Epidermal melanocyte (primary cell): Measurements from ENCODE around the gene ST3GAL6.

Experiments
- DNase-seq: peaks from one replicate; pipeline ENCODE4 v3.0.0; 2011; ENCODE audit warnings: low spot score; ENCODE audit not compliant: insufficient read length

The ST3GAL6 gene

DNA sequence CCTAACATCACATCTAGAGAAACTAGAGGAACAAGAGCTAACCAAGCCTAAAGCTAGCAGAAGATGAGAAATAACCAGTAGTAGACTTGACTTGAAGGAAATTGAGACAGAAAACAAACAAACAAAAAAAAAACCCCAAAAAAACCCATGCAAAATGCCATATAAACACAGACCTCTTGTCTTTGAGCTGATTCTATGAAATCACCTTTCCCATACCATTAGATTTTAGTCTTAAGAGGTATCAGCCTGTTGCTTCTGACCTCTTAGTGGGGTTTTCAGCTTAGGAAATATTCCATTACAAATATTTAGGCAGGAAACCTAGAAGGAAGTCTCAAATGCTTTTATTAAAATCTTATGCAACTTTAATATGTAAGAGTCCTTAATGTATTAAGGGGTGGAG is 23.9 kb upstream of the ST3GAL6 start:
- no peak for DNase-seq

DNA sequence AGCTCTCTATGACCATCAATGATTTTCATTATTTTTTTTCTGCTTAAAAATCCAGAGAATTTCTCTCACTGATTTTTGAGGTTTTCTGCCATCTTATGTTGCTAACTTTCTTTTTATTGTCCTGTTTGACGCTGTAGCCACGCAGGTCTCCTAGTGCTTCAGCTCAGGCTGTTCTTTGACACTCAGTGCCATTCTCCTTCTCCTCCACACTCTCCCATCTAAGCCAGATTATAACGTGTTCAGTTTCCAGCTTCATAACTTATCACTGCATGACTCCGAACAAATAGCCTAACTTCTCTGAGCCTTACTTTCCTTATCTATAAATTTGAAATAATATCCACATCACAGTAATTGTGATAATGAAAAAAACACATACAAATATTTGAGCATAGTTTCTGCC is 22.8 kb upstream of the ST3GAL6 start:
- DNase-seq, result no peak

DNA sequence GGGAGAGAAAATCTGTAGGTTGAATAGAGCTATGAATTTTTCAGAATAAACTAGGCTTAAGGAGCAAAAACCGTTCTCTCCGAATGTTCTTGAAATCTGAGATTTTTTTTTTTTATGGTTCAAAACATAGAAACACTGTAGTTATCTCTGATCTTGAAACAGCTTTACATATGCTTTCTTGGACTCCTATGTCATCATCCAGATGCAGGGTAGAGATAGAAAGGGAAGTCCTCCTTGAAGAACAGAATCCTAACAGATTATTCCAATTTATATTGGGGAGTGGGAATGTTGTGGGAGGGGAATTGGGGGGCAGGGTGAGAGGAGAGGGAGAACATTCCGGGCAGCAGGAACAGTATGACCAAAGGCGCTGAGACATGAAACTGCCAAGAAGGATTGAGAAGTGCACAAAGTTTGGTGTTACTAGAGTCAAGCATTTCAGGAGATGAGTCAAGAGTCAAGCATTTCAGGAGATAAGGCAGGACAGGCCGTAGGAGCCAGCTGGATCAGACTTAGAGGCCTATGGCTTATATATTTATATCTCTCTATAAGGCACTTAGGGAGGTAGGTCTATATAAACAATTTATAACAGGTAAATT is 21.9 kb upstream of the ST3GAL6 start:
- DNase-seq, result no peak

DNA sequence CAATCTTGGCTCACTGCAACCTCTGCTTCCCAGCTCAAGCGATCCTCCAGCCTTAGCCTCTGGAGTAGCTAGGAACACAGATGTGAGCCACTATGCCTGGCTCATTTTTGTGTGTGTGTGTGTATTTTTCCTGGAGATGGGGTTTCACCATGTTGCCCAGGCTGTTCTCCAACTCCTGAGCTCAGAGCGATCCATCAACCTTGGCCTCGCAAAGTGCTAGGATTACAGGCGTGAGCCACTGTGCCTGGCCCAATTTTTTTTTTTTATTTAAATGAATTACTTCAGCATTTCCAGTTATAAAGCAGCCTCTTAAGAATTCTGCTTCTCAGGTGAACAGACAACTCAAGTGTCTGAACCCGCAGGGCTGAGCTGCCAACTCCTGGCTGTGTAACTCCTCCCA is 20.1 kb upstream of the ST3GAL6 start:
- DNase-seq, result no peak

DNA sequence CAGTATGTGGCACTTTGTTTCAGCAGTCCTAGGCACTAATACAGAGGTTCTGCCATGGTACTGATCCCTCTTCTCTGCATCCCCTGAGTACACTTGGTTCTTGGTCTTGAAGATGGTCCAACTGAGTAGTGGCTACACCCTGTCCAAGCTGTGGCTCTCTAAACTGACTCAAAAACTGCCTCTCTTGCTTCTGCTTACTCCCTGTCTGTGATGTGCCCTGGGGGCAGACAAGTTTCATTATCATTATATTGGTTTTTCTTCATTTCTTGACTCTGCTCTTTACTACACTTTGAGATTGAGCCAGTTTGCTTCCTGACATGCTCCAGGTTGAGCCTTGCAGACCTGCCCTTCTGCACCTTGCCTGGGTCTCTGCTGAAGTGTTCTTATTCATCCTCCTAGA is 18.9 kb upstream of the ST3GAL6 start:
- no peak for DNase-seq

DNA sequence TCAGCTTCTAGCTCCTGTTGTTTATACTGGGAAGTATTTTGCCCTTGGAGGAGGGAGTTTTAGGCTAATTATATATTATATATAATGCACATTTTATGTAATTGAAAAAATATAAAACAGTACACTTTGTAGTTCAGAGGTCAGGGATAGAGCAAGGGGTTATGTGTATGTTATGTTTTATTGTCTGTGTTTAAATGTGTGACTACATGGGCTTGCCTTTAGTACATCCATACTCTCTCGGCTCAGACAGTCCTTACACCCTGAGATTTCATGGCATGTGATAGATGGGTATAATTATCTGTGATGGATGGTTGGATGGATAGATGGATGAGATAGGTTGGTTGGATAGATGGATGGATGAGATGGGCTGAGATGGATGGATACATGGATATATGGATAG is 17.4 kb upstream of the ST3GAL6 start:
- no peak for DNase-seq

DNA sequence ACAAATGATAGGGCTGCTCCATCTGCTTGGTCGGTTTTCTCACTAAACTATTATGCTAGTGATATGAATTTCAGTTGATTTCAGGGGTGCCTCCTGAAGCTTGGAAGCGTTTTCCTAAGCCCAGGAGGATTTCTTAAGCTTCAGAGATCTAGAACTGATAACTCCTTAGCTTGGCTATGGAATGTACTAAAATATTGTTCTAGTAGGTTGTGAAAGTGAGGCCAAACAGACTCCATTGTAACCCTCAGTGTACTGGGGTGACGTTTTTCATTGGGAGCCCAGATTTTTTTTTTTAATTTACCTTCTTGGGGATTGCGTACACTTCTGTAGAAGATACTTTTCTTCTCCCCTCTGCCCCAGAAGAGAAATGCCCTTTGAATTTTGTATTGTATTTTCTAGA is 17.0 kb upstream of the ST3GAL6 start:
- no peak for DNase-seq

DNA sequence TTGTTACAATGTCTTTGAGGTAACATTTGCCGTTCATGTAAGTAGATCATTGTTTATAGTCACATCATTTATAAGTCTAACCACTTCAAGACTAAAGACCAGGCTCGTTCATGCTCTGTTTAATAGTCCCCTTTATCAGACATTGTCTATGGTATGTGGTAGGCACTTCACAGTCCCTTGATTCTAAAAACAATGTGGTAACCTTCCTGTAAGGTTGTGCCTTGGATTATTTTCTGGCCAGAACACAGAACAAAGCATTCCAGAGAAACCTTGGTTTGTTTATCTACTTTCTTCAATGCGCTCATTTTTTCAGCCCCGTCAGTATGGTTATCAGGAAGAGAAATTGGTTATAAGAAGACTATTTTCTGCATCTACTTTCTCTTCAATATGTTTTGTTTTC is 16.3 kb upstream of the ST3GAL6 start:
- DNase-seq, result no peak

DNA sequence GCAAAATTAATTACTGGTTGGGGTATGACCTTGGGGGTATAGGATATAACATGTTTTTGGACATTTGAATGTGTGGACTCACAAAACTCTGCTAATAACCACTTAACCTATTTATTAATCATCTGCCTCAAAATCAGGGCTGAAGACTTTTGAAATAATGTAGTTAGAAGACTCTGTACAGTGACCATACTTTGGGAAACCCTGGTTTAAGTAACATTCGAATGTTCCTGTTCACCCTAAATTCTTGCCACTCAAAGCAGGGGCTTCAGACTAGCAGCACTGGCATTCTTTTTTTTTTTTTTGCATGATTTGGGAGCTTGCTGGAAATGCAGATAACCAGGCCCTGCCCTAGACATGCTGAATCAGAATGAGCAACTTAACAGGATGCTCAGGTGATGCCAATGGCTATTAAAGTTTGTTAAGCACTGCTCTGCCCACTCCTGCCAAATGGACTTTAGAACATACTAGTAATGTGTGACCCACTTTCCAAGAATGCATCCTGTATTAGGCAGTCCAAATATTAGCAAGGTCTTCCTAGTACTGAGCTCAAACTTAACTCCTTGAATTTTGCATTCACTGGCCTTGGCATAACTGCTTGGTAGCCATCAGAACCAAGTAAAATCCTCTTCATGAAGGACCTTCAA is 12.7 kb upstream of the ST3GAL6 start:
- no peak for DNase-seq

DNA sequence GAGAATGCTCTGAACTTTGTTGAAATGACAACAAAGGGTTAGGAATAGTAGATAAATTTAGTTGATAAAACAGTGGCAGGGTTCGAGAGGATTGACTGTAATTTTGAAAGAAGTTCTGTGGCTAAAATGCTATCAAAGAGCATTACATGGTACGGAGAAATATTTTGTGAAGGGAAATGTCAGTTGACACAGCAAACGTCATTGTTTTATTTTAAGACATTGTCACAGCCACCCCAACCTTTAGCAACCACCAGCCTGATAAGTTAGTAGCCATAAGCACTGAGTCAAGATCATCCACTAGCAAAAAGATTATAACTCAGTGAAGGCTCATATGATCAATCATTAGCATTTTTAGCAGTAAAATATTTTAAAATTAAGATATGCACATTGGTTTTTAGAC is 8.7 kb upstream of the ST3GAL6 start:
- DNase-seq, result no peak

DNA sequence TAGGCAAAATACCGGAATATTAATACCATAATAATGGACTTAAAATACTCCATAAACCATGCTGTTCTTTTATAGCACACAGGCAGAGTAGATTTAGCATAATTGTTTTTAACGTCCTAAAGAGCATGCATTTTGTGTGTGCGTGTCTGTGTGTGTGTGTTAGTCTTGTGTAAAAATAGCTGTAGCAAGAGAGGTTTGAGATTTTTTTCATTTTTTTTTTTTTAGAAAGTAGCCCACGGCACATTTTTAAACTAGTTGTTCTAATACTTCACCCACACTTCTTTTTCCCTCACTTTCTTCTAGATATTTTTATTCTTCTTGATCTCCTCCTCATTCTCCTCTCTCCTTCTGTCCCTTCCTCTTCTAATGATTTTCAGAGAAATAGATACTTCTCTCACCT is 7.5 kb upstream of the ST3GAL6 start:
- DNase-seq, result no peak

DNA sequence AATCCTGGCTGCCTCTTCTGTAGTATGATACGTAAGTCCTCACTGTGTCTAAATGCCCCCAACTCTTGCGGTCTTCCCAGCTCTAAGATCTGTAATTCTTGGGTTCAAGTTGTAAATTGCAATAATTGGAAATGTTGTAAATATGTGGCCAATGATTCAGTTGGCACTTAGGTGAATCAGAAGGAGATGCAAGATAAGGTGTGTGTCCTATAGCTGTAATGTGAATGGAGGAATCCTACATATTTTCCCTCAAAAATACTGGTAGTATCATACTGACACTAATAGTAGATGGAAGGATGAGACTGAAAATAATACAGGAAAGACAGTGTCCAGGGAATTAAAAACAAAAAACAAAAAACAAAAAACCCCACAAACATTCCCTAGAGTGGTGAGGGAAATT is 3.5 kb upstream of the ST3GAL6 start:
- no peak for DNase-seq

DNA sequence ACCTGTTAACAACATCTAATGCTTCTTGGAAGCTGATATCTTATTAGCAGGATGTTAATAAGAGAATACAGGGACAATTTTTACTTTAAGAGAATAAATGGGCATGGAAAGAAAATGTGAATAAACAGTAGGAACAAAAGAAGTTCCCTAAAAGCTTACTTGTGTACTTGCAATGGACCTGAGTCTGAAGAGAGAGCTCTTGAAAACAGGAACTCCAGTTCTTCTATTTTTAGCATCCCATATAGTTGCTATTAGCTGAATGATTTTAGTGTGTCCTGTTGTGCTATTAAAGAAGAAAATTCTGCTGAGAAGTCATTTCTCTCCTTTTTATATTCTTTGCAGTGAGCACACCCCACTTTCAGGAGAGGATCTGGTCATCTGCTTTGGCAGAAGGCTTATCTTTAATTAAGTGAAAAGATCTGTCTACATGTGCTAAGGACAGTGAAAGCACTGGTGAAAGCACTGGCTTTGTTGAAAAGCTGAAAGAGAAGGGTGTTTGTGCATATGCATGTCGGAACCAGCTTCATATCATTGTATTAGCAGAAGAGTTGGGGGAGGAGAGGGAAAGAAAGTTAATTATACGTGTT is 1.4 kb upstream of the ST3GAL6 start:
- no peak for DNase-seq

DNA sequence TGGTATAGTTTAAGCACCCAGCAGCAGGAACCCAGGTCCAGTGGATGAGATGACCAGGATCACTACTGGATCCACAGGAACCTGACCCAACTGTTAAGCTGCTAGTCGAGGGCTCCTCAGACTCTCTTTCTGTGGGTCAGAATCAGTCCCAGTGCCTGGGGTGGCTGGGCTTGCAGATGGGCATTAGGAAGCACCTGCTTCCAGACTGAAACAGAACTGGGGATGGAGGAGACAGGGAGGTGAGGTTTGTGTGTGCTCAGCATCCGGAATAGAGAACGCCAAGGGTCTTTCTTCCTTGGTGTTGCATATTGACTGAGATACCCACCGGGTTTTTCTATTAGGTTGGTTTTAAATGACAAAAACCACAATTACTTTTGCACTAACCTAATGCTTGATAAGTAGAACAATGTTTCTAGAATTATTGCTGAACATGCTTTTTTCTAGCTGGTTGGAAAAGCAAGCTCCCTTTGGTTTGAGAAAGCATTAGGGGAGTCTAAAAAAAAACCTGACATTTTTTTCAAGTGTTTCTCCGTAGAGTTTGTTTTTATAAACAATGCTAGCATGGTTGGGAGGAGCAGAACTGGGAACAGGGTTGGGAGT is 779 bp downstream of the ST3GAL6 start:
- no peak for DNase-seq

DNA sequence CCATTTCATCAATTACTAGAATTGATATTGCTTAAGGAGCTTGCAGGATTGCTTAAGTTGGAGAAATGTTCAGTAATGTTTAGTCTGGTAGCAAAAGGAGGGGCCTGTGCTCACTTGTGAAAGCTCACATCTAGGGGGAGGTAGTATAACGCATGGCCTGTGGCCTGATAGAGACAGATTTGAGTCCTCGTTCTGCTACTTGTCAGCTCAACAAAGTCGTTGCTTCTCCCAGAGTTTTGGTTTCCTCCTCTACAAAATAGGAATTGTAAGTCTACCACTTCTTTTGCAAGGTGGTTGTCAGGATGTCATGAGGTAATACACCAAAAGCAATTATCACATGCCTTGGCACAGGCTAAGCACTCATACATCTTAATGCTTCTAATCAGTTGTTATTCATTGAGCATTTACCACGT is 1.3 kb downstream of the ST3GAL6 start:
- no peak for DNase-seq

DNA sequence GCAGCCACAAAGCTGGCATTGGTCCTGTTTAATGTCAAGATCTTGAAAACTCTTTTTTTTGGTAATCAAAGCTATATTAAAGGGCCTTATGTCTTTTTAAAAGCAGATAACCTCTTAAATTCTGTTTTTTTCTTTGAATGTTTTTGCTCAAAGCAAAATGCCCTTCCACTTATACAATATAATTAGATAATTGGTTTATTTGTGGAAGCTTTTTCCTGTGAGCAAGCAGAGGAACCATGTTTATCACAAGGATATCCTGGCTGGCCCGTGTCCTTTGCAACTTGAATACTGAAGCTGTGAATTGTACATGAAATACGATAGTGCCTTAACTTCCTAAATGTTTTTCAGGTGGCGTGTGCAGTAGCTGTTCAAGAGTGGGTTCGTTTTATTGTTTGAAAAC is 2.6 kb downstream of the ST3GAL6 start:
- DNase-seq, result no peak

DNA sequence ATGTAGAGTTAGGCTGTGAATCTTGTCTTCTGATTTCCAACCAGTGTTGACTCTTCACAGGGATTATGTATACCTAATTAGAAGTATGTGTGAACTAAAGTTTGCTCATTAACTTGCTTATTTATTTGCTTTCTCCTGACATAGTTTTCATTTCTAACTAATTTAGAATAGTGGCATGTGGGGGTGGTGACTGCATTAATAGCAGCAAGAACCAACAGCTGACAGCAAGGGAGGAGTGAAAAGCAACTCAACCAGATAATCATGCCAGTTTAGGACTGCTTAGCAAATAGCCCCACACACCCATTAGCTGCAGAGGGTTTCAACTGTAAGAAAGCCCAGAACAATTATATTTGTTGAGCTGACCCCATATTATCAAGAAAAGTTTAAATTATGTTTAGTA is 3.8 kb downstream of the ST3GAL6 start:
- no peak for DNase-seq

DNA sequence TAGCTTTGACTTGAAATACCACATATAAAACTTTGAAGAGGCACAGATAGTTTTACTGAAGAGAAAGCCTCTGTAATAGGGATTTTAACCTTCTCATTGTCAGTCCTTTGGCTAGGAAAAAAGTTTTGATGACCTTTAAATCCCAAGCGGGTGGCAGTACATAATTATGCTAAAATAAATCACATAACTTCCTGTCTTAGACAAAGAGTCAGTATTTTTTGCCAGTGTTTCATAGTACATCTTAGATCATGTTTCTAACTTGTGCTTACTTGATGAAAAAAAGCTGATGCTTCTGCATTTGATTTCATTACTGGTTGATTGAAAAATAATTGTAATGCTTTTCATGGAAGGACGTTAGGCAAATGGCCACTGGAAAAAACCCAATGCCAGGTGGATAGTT is 5.8 kb downstream of the ST3GAL6 start:
- no peak for DNase-seq

DNA sequence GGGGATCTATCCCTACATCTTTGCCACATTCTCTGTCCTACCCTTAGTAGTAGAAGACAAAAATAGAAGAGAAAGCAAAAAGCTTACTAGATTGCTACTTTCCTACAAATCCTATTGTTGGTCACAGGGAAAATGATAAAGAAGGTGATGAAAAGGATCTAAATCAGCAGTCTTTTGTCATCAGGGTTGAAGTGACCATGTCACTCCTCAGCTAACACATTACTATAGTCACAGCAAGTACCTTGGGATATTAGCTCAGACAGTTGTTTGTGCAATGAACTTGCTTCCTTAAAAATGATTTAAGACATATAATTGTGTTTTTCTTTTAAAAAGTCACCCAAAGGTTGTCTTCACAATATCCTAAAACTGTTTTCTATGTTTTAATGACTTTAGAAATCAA is 6.3 kb downstream of the ST3GAL6 start:
- DNase-seq, result no peak

DNA sequence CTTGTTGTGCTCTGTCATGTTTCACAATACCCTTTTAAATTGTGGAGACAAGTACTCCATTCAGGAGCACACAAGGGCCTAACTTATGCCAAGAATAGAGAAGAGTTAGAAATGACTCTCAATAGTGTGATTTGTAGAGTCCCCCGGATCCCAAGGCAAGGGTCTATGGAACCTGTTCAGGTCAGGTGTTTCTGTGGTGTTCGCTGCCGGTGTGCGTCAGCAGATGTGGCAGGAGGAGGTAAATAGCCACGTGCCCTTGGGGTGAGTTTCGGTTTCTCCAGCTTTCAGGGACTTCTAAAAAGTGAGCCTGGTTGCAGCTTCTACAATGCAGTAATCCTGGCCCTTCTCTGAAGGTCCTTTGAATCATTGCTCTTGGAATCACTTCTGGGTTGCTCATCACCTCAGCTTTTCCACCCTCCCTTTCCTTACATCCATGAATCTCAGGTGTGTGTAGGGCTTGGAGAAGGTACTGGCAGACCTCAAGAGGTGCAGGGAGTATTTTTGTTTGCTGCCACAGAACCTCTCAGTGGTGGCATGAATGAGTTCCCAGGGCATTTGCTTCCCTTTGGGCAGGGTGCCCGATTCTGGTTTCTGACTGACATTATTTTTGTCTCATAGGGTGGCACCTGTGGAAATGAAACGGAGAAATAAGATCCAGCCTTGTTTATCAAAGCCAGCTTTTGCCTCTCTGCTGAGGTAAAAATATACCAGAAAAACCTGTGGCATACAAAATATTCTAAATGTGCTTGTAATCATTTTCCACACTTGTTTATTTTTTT is 7.3 kb downstream of the ST3GAL6 start:
- DNase-seq, result no peak

DNA sequence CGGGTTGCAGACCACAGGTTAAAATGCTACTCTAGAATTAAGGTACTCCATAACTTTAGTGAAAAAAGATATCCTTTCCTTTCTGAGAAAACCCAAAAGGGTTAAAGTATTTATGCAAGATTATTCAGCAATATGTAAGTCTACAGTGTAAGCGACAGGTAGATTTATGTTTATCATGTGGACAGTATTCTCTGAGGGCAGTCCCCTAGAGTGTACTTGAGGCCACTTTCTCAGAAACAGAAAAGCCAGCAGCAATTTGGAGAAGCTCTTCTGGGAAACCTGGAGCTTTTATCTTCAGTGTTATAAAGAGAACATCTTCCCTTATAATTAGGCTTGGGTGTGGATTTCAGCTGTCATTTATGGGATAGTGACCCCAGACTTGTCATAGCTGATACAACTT is 8.9 kb downstream of the ST3GAL6 start:
- no peak for DNase-seq

DNA sequence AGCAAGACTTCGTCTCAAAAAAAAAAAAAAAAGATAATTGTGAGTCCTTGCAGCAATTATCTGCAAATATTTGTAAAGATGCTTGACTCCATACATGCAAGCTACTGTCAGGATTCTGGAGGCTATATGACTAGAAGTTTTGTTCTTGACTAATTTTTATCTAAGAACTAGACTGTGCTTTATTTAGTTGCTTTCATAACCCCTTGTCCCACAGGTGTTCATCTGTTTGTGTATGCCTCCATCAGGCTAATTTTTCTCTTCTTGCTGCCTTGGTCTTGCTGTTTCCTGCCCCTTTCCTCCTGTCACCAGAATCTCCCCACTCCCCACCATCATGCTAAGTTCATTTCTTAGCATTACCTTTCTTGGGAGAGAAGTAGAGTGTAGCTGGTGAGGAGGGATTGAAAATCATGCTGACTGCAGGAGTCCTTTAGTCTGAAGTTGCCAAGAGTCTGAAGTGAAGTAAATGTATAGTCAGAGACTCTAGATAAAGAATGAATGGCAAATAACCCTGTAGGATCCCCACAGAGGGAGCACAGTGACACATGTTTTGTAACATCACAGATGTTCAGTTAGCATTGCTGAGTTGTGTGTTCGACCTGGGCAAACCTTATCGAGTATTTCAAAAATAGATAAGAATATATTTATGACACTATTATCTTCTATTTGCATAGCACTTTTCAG is 12.5 kb downstream of the ST3GAL6 start:
- DNase-seq, result no peak
